Measurements from ENCODE around the gene ADAM12.

DNA sequence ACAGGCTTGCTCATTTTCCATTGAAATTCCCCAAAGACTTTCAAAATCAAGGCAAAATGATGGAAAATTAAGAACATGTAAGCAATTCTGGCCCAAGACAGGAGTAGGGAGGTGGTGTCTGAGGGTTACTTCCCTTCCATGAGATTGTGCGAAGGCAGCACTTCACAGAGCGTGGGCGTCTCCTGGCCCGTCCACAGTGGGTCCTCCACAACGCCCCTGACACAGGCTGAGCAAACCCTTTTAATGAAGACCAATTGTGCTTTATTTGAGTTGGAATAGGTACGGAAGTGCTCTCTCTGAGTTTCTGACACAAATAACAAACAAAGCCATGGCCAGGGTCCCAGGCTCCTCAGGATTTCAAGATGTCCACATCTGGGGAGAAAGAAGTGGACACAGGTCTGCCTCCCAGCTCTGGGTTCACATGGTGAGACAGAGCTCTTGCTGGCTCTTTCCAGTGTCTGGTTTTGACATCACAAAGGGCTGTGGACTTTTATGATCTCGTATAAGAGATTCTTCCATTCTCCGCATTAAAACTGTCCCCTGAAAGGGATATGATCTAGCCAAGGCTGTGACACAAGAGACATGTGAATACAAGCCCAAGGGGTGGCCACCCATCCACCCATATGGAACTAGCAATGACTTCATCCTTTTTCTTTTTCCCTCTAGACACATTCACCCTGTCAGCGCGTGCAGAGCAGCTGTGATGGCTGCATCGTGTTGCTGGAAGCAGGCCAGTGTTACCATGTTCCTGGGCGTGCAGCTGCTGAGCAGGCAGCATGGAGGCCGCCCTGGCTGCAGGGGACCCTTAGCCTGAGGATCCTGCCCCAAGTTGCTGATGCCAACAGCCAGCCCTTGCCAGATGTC lies 145.6 kb downstream of the ADAM12 start:
- TF ChIP-seq, protein P1, sequence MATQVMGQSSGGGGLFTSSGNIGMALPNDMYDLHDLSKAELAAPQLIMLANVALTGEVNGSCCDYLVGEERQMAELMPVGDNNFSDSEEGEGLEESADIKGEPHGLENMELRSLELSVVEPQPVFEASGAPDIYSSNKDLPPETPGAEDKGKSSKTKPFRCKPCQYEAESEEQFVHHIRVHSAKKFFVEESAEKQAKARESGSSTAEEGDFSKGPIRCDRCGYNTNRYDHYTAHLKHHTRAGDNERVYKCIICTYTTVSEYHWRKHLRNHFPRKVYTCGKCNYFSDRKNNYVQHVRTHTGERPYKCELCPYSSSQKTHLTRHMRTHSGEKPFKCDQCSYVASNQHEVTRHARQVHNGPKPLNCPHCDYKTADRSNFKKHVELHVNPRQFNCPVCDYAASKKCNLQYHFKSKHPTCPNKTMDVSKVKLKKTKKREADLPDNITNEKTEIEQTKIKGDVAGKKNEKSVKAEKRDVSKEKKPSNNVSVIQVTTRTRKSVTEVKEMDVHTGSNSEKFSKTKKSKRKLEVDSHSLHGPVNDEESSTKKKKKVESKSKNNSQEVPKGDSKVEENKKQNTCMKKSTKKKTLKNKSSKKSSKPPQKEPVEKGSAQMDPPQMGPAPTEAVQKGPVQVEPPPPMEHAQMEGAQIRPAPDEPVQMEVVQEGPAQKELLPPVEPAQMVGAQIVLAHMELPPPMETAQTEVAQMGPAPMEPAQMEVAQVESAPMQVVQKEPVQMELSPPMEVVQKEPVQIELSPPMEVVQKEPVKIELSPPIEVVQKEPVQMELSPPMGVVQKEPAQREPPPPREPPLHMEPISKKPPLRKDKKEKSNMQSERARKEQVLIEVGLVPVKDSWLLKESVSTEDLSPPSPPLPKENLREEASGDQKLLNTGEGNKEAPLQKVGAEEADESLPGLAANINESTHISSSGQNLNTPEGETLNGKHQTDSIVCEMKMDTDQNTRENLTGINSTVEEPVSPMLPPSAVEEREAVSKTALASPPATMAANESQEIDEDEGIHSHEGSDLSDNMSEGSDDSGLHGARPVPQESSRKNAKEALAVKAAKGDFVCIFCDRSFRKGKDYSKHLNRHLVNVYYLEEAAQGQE (IDR thresholded peaks at IDR 0.05; ENCODE audit: unreplicated experiment) = no peak
- TF ChIP-seq, protein P2, sequence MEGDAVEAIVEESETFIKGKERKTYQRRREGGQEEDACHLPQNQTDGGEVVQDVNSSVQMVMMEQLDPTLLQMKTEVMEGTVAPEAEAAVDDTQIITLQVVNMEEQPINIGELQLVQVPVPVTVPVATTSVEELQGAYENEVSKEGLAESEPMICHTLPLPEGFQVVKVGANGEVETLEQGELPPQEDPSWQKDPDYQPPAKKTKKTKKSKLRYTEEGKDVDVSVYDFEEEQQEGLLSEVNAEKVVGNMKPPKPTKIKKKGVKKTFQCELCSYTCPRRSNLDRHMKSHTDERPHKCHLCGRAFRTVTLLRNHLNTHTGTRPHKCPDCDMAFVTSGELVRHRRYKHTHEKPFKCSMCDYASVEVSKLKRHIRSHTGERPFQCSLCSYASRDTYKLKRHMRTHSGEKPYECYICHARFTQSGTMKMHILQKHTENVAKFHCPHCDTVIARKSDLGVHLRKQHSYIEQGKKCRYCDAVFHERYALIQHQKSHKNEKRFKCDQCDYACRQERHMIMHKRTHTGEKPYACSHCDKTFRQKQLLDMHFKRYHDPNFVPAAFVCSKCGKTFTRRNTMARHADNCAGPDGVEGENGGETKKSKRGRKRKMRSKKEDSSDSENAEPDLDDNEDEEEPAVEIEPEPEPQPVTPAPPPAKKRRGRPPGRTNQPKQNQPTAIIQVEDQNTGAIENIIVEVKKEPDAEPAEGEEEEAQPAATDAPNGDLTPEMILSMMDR (conservative IDR thresholded peaks at IDR 0.05; ENCODE audit: low read depth in 2 of 2) = no peak
- TF ChIP-seq EZH2 (IDR thresholded peaks at IDR 0.05; ENCODE audit: low read depth, unreplicated experiment) = no peak
- no peak for TF ChIP-seq JUNB (IDR thresholded peaks at IDR 0.05; ENCODE audit: unreplicated experiment)
- TF ChIP-seq POLR2AphosphoS5 (IDR thresholded peaks at IDR 0.05; ENCODE audit: low read depth) = no peak
- no peak for TF ChIP-seq ZNF331 (CRISPR knock-in tag; IDR thresholded peaks at IDR 0.05; ENCODE audit: low read depth)
- no peak for TF ChIP-seq EZH2phosphoT487 (IDR thresholded peaks at IDR 0.05; ENCODE audit: unreplicated experiment)
- no peak for TF ChIP-seq CREB1 (CRISPR knock-in tag; IDR thresholded peaks at IDR 0.05; ENCODE audit: low read depth)
- TF ChIP-seq, protein P3, sequence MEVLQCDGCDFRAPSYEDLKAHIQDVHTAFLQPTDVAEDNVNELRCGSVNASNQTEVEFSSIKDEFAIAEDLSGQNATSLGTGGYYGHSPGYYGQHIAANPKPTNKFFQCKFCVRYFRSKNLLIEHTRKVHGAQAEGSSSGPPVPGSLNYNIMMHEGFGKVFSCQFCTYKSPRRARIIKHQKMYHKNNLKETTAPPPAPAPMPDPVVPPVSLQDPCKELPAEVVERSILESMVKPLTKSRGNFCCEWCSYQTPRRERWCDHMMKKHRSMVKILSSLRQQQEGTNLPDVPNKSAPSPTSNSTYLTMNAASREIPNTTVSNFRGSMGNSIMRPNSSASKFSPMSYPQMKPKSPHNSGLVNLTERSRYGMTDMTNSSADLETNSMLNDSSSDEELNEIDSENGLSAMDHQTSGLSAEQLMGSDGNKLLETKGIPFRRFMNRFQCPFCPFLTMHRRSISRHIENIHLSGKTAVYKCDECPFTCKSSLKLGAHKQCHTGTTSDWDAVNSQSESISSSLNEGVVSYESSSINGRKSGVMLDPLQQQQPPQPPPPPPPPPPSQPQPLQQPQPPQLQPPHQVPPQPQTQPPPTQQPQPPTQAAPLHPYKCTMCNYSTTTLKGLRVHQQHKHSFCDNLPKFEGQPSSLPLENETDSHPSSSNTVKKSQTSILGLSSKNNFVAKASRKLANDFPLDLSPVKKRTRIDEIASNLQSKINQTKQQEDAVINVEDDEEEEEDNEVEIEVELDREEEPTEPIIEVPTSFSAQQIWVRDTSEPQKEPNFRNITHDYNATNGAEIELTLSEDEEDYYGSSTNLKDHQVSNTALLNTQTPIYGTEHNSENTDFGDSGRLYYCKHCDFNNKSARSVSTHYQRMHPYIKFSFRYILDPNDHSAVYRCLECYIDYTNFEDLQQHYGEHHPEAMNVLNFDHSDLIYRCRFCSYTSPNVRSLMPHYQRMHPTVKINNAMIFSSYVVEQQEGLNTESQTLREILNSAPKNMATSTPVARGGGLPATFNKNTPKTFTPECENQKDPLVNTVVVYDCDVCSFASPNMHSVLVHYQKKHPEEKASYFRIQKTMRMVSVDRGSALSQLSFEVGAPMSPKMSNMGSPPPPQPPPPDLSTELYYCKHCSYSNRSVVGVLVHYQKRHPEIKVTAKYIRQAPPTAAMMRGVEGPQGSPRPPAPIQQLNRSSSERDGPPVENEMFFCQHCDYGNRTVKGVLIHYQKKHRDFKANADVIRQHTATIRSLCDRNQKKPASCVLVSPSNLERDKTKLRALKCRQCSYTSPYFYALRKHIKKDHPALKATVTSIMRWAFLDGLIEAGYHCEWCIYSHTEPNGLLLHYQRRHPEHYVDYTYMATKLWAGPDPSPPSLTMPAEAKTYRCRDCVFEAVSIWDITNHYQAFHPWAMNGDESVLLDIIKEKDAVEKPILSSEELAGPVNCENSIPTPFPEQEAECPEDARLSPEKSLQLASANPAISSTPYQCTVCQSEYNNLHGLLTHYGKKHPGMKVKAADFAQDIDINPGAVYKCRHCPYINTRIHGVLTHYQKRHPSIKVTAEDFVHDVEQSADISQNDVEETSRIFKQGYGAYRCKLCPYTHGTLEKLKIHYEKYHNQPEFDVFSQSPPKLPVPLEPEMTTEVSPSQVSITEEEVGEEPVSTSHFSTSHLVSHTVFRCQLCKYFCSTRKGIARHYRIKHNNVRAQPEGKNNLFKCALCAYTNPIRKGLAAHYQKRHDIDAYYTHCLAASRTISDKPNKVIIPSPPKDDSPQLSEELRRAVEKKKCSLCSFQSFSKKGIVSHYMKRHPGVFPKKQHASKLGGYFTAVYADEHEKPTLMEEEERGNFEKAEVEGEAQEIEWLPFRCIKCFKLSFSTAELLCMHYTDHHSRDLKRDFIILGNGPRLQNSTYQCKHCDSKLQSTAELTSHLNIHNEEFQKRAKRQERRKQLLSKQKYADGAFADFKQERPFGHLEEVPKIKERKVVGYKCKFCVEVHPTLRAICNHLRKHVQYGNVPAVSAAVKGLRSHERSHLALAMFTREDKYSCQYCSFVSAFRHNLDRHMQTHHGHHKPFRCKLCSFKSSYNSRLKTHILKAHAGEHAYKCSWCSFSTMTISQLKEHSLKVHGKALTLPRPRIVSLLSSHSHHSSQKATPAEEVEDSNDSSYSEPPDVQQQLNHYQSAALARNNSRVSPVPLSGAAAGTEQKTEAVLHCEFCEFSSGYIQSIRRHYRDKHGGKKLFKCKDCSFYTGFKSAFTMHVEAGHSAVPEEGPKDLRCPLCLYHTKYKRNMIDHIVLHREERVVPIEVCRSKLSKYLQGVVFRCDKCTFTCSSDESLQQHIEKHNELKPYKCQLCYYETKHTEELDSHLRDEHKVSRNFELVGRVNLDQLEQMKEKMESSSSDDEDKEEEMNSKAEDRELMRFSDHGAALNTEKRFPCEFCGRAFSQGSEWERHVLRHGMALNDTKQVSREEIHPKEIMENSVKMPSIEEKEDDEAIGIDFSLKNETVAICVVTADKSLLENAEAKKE (CRISPR knock-in tag; IDR thresholded peaks at IDR 0.05) = no peak
- TF ChIP-seq STAT1 (IDR thresholded peaks at IDR 0.05; ENCODE audit: unreplicated experiment) = no peak
- TF ChIP-seq ZNF114 (CRISPR knock-in tag; IDR thresholded peaks at IDR 0.05) = no peak
- TF ChIP-seq, protein P4, sequence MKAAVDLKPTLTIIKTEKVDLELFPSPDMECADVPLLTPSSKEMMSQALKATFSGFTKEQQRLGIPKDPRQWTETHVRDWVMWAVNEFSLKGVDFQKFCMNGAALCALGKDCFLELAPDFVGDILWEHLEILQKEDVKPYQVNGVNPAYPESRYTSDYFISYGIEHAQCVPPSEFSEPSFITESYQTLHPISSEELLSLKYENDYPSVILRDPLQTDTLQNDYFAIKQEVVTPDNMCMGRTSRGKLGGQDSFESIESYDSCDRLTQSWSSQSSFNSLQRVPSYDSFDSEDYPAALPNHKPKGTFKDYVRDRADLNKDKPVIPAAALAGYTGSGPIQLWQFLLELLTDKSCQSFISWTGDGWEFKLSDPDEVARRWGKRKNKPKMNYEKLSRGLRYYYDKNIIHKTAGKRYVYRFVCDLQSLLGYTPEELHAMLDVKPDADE (IDR thresholded peaks at IDR 0.05) = no peak
- no peak for TF ChIP-seq NANOG (IDR thresholded peaks at IDR 0.05; ENCODE audit: borderline replicate concordance)
